Nucleus accumbens (tissue), 56 donors: ENCODE data around the gene WDR77.

Experiments used
- DNase-seq, 56 donors: peaks; one replicate each; lab custom pipeline; 2025; lab: John Stamatoyannopoulos, UW

WDR77 gene

GRCh38 chr1:111441573-111442192, 7.4 kb downstream of the WDR77 start:
- DNase-seq = peak in 4 of 56 donors; percentile 1 to 13 (median 2)

DNA sequence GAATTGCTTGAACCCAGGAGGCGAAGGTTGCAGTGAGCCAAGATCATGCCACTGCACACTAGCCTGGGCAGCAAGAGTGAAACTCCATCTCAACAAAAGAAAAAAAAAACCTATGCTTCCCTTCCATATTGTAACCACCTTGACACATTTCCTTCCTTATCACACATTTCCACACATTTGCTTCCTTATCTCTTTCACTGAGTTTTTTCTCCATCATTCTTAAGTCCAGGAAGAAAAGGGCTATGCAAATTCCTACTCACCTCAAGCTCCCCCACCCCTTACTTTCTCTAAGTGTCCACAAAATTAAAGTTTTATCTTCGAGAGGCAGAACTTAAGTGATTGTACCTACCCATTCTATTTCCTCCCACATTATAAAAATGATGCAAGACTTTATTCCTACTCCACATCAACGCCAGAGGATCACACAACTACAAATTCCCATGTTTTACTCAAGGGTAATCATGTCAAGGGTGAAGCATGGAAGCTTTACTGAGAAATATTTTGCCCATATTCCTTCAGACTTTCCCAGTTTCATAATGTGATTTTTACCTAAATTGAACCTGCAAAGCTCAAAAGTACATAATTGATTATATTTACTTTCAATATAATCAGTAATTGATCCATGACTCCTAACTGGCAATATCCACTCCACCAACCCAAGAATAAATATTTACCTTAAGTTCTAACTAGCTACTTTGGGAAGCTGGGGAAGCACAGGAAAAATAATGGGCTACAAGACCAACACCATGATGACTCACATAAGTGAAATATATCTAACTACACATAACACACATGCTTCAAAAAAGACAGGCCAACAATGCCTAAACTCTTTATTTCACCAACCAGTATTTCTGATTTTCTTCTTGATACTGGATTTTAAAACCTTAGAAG, 9.3 kb downstream of the WDR77 start:
- DNase-seq = no peak

- DNase-seq = no peak
Measured at GRCh38 chr1:111436726-111437125, 12.3 kb downstream of the WDR77 start.

DNA sequence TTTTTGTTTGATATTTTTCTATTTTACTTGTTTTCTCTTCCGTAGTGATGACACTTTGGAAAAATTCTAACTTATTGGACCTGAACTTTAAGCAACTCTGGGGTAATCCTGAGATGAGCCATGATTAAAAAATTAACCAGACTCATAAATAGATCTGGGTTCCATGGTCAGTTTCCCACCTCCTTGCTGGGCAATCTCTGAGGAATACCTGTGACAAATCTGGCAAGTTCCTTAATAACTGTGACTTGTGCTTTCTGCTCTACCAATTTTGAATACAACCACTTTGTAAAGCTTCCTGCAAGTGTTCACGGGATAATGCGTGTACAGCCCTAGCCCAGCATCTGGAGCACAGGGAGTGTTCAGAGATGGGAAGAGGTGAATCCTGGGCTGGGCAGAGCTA, 24.8 kb downstream of the WDR77 start:
- DNase-seq = no peak

- DNase-seq = no peak
Measured at GRCh38 chr1:111422546-111423391, 26.3 kb downstream of the WDR77 start.

DNA sequence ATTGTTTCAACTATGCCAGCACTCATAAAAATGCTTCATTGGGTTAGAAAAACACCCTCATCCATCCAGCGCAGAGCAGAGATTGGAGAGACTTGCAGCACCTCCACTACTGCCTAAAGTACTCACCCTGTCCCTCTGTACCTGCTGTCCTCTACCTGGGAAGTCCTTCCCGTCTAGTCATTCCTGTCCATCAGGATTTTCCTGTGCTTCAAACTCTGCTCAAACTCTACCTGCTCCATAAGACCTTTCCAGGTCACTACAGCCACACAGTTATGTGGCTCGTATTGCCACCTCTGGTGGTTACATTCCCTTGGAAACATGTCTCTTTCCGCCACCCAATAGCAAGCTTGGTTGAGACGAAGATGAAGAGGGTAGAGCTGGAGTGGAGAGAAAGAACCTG, 28.7 kb downstream of the WDR77 start:
- DNase-seq = no peak

GRCh38 chr1:111419037-111419436, 30.0 kb downstream of the WDR77 start:
- no peak for DNase-seq

- no peak for DNase-seq
Measured at GRCh38 chr1:111417755-111418154, 31.3 kb downstream of the WDR77 start.

- DNase-seq = no peak
Measured at GRCh38 chr1:111415461-111415860, 33.6 kb downstream of the WDR77 start.

DNA sequence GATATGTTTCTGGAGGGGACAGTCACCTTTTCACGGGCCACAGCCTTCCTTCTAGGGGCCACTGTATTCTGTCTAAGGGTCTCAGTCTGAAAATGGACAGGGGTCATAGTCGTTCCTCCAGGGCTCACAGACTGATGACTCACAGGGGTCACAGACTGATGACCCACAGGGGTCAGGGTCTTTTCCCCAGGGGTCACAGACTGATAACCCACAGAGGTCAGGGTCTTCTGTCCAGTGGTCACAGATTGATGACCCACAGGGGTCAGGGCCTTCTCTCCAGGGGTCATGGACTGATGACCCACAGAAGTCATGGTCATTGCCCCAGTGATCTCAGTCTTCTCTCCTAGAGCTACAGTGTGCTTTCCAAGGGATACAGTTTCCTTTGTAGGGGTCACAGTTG, 34.3 kb downstream of the WDR77 start:
- DNase-seq = no peak

DNA sequence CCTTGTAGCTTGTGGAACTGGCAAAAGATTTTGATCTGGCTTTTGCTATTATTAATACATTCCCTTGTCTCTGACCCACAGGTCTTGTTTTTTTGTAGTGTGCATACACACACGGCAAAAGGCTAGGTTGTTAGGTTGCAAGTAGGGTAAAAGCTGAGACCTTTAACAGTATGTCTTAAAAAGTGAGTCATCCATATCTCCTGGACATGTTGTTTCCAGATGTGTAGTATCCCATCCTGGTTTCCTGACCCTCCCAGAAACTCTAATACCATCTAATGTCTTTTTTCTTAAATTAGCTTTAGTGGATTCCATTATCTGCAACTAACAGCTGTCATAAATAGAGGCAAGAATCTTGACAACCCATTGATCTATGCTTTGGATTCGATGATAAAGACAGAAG, 36.2 kb downstream of the WDR77 start:
- no peak for DNase-seq

DNA sequence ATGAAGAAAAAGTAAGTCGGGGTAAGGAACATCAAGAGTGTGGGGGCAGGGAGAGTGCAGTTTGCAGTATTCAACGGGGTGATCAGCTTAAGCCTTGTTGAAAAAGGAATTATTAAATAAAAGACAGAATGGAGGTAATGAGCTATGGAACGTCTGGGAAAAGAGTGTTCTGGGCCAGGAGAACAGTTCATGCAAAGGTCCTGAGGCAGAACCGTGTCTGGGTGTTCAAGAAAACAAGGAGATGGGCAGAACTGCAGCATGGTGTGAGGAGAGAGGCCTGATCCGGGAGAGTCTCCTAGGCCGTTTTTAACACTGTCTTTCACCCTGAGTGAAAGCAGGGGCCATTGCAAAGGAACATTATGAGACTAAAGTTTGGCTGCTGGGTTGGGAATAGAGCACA, 41.8 kb downstream of the WDR77 start:
- DNase-seq = no peak

GRCh38 chr1:111406321-111406768, 42.7 kb downstream of the WDR77 start:
- peak in 2 of 56 donors; percentile 1 to 5 for DNase-seq

DNA sequence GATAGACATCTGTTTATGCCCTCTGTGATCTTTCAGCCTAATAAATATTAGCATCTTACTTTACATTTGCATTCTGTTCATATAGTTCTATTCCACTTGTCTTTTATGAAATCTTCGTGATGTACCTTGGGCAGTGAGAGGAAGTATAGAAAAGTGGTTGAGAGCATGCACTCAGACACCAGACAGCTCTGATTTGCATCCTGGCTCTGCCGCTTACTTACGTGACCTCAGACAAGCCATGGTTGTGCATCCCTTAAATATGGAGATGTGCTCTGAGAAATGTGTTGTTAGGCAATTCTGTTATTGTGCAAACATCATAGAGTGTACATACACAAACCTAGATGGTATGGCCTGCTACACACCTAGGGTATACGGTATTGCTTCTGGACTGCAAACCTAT, 44.5 kb downstream of the WDR77 start:
- DNase-seq = no peak

DNA sequence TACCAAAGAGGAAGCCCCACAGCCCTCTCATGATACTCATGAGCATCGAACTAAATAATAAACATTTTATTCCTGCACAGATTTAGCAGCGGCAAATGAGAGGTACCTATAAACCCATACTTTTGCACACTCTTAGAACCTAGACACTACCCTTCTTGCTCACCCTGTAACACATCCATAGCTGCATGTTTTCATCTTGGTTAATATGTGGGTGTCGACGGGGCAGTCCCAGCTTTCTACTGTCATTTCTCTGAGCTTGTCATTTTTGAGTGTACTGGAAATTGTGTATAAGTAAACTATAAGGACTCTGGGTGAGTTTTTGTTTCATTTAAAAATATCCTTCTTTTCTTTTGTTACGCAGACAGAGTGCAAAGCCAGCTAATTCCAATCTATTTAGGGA, 47.0 kb downstream of the WDR77 start:
- DNase-seq = no peak

- DNase-seq = peak in 32 of 56 donors; percentile 1 to 71 (median 10)
Measured at GRCh38 chr1:111399792-111400610, 49.1 kb downstream of the WDR77 start.

- DNase-seq = no peak
Measured at GRCh38 chr1:111392460-111392945, 56.6 kb downstream of the WDR77 start.

- DNase-seq = no peak
Measured at GRCh38 chr1:111392042-111392441, 57.0 kb downstream of the WDR77 start.
